ENCODE results near the gene THSD4. TPM values are rescaled to one million over a fixed set of nuclear protein-coding genes. Genes with fewer than 3 reads are reported as not detected.
A peak's percentile ranks its signal among the peaks of the same experiment; 100 is the strongest.

The THSD4 gene
- polyA plus RNA-seq, 1 donor from 2014 or later = 0.46 TPM

GRCh38 chr15:71084264-71084663, 31.0 kb upstream of the THSD4 start:
- no peaks in the 10 kb centered on the region for H3K27me3 ChIP-seq (ENCODE audit: insufficient read depth, low read depth, low read length)
- H3K36me3 ChIP-seq (ENCODE audit: insufficient read depth, low read length) = no peaks in the 10 kb centered on the region
- H3K27ac ChIP-seq (ENCODE audit: low read length) = no peak overlapping the region
- no peaks in the 10 kb centered on the region for H3F3A ChIP-seq (ENCODE audit: insufficient read depth, low read length, poor library complexity, severe bottlenecking)
- no peak overlapping the region for H2AFZ ChIP-seq (ENCODE audit: low read depth, low read length)
- H3K79me2 ChIP-seq (replicated peaks; ENCODE audit: insufficient read depth, low read length) = no peaks in the 10 kb centered on the region
- H3K9me3 ChIP-seq (ENCODE audit: low read length) = no peaks in the 10 kb centered on the region
- TF ChIP-seq CTCF (IDR thresholded peaks at IDR 0.05; ENCODE audit: poor library complexity, severe bottlenecking) = no peak
- no peak for TF ChIP-seq EP300 (conservative IDR thresholded peaks at IDR 0.05; ENCODE audit: poor library complexity, severe bottlenecking)
- no peak for TF ChIP-seq REST (IDR thresholded peaks at IDR 0.05; ENCODE audit: borderline replicate concordance)
- TF ChIP-seq POLR2AphosphoS5 (IDR thresholded peaks at IDR 0.05) = no peak
- no peak for TF ChIP-seq MXI1 (conservative IDR thresholded peaks at IDR 0.05; ENCODE audit: poor library complexity, severe bottlenecking)
- TF ChIP-seq RAD21 (conservative IDR thresholded peaks at IDR 0.05) = no peak
- TF ChIP-seq EZH2 (IDR thresholded peaks at IDR 0.05; ENCODE audit: borderline replicate concordance, insufficient read depth, low read length, poor library complexity, severe bottlenecking) = no peak
- TF ChIP-seq TAF1 (IDR thresholded peaks at IDR 0.05; ENCODE audit: low read depth) = no peak
- TF ChIP-seq SMC3 (conservative IDR thresholded peaks at IDR 0.05; ENCODE audit: poor library complexity) = no peak
- no peaks in the 10 kb centered on the region for H4K20me1 ChIP-seq (ENCODE audit: insufficient read depth)
- H3K9ac ChIP-seq (ENCODE audit: low read length) = no peak overlapping the region
- no peak overlapping the region for H3K4me3 ChIP-seq (ENCODE audit: low read length)
- no peak overlapping the region for H3K4me2 ChIP-seq (ENCODE audit: low read length)
- H3K9me2 ChIP-seq (ENCODE audit: insufficient read depth, low read length) = no peaks in the 10 kb centered on the region

- Histone ChIP-seq H3F3A (ENCODE audit: insufficient read depth, low read length, poor library complexity, severe bottlenecking) (no peaks in the 10 kb centered on the region), H3K4me2 (ENCODE audit: low read length) (no peak overlapping the region), H3K9me3 (ENCODE audit: low read length) (no peaks in the 10 kb centered on the region), H3K9me2 (ENCODE audit: insufficient read depth, low read length) (no peaks in the 10 kb centered on the region), H3K79me2 (replicated peaks; ENCODE audit: insufficient read depth, low read length) (no peaks in the 10 kb centered on the region), H4K20me1 (ENCODE audit: insufficient read depth) (no peaks in the 10 kb centered on the region), H2AFZ (ENCODE audit: low read depth, low read length) (no peak overlapping the region), H3K27me3 (ENCODE audit: insufficient read depth, low read depth, low read length) (no peaks in the 10 kb centered on the region), H3K9ac (ENCODE audit: low read length) (no peak overlapping the region), H3K36me3 (ENCODE audit: insufficient read depth, low read length) (no peaks in the 10 kb centered on the region), H3K27ac (ENCODE audit: low read length) (no peak overlapping the region), H3K4me3 (ENCODE audit: low read length) (peak overlapping the region; percentile 8)
- TF ChIP-seq REST (IDR thresholded peaks at IDR 0.05; ENCODE audit: borderline replicate concordance) (no peak), SMC3 (conservative IDR thresholded peaks at IDR 0.05; ENCODE audit: poor library complexity) (no peak), TAF1 (IDR thresholded peaks at IDR 0.05; ENCODE audit: low read depth) (no peak), CTCF (IDR thresholded peaks at IDR 0.05; ENCODE audit: poor library complexity, severe bottlenecking) (no peak), EP300 (conservative IDR thresholded peaks at IDR 0.05; ENCODE audit: poor library complexity, severe bottlenecking) (no peak), MXI1 (conservative IDR thresholded peaks at IDR 0.05; ENCODE audit: poor library complexity, severe bottlenecking) (no peak), RAD21 (conservative IDR thresholded peaks at IDR 0.05) (no peak), EZH2 (IDR thresholded peaks at IDR 0.05; ENCODE audit: borderline replicate concordance, insufficient read depth, low read length, poor library complexity, severe bottlenecking) (no peak), POLR2AphosphoS5 (IDR thresholded peaks at IDR 0.05) (no peak)
Measured at GRCh38 chr15:71085809-71086208, 29.5 kb upstream of the THSD4 start.

All from neural cell (in vitro differentiated cells).